Stimulated activated CD8-positive, alpha-beta memory T cell treated with anti-CD3 and anti-CD28 coated beads, Interleukin-7, amount 100 ng/mL, for 24 hours (primary cell): ENCODE measurements around the gene FAM20B.

Experiments used
- DNase-seq: peaks from one replicate; pipeline ENCODE4 v3.0.0-alpha.2; 2020; ENCODE audit warnings: low read depth

Gene FAM20B

DNA sequence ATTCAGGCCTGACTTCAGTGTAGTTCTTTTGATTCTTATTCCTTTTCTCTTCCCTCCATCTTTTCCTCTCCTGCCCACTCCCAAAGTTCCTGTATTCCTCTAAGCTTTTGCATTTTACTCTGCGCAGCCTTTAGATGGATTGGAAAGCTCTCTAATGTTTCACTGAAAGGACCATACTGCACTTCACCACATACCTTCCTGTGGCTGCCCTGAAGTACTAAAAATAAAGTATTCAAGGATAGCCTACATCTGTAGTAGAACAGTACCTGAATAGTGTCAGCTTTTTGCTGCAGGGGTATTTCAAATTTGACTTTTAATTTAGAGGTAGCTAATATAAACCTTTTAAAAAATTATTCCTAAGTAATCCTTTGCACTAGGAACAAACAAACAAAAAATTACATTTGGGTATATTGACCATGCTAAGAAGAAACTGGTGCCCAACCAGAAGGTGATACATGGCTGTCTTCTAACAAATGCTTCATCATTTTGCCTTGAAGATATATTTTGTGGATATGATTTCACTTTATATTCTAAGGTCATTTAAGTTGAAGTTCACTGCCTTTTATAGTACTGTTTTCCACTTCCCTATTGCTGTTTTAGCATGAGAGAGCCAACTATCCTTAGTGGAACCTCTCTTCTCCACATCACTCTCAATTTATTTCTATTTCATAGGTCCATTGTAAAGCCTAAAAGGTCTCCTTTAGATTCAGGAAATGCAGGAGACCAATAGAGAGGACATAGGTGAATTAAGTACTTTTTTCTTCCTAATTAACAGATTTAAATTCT, 22.8 kb downstream of the FAM20B start:
- DNase-seq = no peak

GRCh38 chr1:179052776-179053175, 27.1 kb downstream of the FAM20B start:
- no peak for DNase-seq

GRCh38 chr1:179053486-179053885, 27.8 kb downstream of the FAM20B start:
- DNase-seq = no peak

- no peak for DNase-seq
Measured at GRCh38 chr1:179055937-179056336, 30.2 kb downstream of the FAM20B start.

DNA sequence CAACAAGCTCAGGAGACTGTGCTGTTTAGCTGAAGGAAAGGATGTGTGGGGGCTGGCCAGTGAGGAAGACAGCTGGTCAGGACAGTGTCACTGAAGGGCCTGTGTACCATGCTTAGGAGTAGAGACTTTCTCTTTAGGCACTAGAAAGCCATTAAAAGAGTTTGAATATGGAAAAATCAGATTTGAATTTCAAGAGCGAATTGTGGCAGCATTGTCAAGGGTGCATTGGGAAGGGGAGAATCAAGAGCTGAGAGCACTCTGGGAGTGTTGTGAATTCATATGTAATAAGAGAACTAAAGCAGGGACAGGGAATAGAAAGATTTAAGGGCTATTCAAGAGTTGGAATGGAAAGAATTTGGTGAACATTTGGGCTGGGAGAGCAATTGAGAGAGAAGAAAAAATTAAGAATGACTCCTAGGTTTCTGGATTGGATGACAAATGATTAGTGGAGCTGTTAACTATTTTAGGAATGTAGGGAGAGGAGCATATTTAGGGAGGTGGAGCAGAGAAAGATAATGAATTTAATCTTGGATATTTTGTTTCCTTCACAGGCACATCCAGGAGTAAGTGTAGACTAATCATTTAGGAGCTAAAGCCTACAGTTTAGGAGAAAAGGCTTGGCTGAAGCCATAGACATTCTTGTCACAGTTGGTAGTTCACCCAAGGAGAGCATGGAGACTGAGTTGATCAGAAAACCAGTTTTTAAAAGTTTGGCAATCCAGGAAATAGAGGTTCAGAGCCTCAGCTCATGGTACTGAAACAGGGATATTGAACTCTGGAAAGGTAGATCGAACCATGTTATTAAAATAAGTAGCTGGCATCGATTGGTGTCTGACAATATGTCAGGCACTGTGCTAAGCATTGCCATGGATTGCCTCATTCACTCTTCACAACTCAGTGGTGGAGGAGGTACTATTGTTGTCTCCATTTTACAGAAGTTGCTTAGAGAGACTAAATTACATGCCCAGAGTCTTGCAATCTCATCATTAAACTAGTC, 33.1 kb downstream of the FAM20B start:
- no peak for DNase-seq

DNA sequence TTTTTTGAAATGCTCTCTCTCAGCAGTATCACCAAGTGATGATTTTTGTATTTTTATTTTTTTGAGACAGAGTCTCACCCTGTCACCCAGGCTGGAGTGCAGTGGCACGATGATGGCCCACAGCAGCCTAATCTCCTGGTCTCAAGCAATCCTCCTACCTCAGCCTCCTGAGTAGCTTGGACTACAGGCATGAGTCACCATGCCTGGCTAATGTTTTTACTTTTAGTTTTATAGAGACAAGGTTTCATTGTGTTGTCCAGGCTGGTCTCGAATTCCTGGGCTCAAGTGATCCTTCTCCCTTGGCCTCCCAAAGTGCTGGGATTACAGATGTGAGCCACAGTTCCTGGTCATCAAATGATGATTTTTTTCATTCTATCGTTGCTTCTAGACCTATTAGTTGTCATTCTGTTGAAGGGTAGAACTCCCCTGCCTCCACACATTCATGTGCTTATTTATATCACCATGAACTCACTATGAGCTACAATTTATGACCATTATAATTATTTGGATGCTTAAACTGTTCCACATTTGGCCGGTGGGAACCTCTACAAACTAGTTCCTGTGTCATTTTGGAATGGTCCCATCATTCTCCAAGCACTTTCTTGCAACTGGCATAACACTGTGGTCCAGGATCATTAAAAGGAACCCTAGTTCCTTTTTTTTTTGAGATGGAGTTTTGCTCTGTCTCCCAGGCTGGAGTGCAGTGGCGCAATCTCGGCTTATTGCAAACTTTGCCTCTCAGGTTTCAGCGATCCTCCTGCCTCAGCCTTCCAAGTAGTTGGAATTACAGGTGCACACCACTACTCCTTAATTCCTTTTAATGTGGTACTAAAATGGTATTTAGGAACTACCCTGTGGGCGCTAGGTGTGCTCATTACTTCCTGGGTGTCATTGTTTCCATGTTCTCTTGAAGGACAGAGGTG, 35.9 kb downstream of the FAM20B start:
- DNase-seq = no peak

GRCh38 chr1:179066471-179066870, 40.8 kb downstream of the FAM20B start:
- no peak for DNase-seq

DNA sequence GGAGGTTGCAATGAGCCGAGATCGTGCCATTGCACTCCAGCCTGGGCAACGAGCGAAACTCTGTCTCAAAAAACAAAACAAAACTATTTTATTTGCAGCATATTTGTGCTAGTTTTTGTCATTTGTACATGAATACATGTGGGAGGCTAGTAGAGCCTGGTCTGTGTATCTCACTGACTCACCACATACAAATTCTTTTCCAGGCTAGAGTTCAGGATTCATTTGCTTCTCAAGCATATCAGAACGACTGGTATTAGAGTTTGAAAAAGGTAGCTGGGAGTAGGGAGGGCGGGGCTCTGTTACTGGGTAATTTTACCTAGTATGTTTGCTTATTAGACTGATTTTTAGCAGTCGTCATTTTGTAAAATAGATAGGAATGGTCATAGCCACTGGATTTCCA, 51.7 kb downstream of the FAM20B start:
- DNase-seq = no peak

- DNase-seq = peak; percentile 10
Measured at GRCh38 chr1:179079113-179079761, 53.5 kb downstream of the FAM20B start.

DNA sequence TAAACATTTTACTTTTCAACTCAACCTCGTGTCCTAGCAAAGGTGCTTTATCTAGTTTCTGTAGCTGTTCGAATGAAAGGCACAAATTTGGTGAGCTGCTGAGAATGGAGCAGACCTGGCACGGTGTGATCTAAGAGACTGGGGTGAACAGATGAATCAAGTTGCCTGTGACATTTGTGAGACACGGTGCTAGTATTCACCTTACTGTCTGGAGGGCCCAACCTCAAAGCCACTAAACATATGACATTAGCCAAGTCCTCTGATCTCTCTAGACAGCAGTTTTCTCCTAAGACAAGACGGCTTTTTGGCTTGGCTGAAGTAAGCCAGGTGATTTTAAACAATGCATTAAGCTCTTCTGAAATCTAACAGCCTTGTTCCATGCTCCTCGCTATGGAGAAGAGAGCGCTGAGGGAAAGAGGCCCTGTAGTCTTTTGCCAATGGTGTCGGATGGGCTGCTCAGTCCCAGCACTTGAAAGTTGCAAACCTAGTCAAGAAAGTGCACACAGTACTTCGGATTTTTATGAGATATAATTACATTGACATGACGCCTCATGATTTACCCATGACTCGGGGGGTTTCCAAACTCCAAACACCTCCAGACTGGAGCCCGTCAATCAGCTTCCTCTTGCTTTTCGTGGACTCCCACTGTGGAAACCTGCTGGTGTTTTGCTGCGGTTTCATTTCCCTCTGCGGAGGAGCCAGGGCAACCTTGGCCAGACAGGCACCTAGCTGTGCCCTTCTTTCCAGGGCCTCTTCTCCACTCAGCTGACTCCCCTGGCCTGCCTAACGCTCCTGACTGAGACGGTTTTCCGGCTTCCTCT, 55.4 kb downstream of the FAM20B start:
- no peak for DNase-seq

- peak; percentile 59 for DNase-seq
Measured at GRCh38 chr1:179081687-179082332, 56.1 kb downstream of the FAM20B start, which contains the start of gene TOR3A. TOR3A (plus strand) TSS chr1:179082070; CDS start chr1:179082129, 59 bp downstream.

GRCh38 chr1:179082333-179082998, 56.8 kb downstream of the FAM20B start:
- DNase-seq = no peak

GRCh38 chr1:179082999-179083335, 57.3 kb downstream of the FAM20B start:
- DNase-seq = peak; percentile 10

GRCh38 chr1:179083533-179083932, 57.8 kb downstream of the FAM20B start:
- DNase-seq = no peak

DNA sequence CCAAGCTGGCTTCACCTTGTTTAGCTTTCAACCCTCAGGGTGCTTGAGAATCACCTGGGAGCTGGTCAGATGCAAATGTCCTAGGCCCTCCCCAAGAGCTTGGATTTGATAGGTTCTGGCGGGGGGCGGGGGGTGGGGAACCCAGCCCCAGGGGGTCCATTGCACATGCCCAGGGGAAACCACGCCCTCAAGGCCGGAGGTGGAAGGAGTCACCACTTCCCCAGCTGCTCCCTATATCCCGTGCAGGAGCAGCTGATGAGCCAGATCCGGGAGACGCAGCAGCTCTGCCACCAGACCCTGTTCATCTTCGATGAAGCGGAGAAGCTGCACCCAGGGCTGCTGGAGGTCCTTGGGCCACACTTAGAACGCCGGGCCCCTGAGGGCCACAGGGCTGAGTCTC, 62.0 kb downstream of the FAM20B start:
- DNase-seq = no peak

DNA sequence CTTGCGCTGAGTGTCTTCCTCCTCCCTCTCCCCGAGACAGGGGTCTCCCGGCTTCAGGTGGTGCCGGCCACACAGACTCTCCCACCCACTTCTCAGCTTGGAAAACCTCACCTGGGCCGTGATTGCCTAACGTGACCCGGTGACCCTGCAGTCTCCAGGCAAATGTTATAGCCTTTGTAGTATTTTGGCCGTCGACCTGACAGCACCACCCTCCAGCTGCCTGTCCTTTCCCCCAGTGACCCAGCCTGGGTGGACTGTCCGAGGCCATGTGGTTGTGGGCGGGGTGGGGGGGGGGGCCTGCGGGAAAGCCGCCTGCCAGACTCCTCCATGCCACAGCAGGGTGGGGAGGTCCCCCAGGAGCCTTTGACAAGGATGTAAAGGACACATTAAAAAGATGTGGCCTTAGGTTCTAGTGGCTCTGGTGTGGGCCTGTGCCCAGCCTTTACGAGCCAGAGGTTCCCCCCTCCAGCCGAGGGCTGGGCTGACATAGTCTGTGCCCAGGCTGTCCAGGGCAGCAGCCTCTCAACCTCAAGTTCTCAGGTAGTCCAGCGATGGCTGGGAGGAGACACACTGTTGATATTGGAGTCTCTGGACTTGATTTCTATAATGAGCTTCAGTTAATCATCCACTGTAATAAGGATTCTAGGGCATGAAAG, 64.3 kb downstream of the FAM20B start:
- DNase-seq = no peak

- no peak for DNase-seq
Measured at GRCh38 chr1:179090522-179090921, 64.8 kb downstream of the FAM20B start.

DNA sequence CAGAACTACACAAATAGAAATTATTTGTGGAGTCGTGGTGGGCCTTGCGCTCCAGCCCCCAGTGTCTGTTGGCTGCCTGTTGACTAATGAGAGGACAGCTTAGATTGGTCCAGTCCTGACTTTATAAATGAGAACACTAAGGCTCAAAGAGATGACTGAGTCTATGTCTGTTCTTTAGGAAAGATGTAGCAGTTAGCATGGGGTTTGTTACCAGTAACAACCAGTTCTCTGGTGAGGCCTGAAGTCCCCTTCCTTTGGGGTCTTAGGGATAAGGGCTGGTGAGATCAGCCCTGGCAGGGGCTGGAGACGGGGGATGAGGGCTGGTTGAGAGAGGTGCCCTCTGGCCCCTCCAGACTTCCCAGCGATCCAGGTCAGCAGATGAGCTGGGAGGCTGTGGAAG, 65.2 kb downstream of the FAM20B start:
- no peak for DNase-seq

DNA sequence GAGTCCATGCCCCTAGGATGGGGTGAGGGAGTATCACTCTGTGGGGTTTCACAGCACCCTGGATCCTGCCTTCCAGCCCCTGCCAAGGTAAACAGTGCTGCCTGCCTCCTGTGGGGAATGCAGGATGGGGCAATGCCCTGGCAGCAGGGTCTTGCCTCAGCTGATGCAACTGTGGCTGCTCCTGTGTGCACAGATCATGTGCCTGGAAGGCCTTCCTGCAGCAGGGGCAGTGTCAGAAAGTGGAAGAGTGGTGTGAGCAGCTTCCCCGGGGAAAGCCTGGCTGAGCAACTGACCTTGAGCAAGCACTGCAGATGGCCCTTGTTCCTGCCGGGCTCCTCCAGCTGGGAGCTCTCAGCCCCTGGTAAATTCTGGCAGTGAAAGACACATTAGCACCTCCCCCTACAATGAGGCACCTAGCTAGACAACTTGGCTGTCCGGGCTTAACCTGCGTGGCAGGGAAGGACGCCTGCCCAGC, 66.0 kb downstream of the FAM20B start:
- no peak for DNase-seq
